Epithelial cell of esophagus (primary cell): ENCODE measurements around the gene PIP5K1C.
A peak's percentile ranks its signal among the peaks of the same experiment; 100 is the strongest.

Experiments used
- DNase-seq: peaks from one replicate; pipeline ENCODE4 v3.0.0; 2010; ENCODE audit warnings: low read depth
- H3K4me3 ChIP-seq: 2 replicates; pipeline ENCODE4 v1.5.1; 2011; ENCODE audit warnings: mild to moderate bottlenecking, low read length, control low read depth
- TF ChIP-seq, protein P1 (sequence below): IDR thresholded peaks from 2 replicates; pipeline ENCODE4 v1.5.1; 2011; ENCODE audit warnings: low read depth, mild to moderate bottlenecking, low read length, control low read depth, inconsistent platforms; ENCODE audit not compliant: insufficient read depth; ENCODE audit errors: missing control alignments

Gene PIP5K1C

GRCh38 chr19:3687774-3688706 lies 12.2 kb downstream of the PIP5K1C start:
- no peak overlapping the region for H3K4me3 ChIP-seq
- DNase-seq = peak; percentile 26
- TF ChIP-seq, protein P1, sequence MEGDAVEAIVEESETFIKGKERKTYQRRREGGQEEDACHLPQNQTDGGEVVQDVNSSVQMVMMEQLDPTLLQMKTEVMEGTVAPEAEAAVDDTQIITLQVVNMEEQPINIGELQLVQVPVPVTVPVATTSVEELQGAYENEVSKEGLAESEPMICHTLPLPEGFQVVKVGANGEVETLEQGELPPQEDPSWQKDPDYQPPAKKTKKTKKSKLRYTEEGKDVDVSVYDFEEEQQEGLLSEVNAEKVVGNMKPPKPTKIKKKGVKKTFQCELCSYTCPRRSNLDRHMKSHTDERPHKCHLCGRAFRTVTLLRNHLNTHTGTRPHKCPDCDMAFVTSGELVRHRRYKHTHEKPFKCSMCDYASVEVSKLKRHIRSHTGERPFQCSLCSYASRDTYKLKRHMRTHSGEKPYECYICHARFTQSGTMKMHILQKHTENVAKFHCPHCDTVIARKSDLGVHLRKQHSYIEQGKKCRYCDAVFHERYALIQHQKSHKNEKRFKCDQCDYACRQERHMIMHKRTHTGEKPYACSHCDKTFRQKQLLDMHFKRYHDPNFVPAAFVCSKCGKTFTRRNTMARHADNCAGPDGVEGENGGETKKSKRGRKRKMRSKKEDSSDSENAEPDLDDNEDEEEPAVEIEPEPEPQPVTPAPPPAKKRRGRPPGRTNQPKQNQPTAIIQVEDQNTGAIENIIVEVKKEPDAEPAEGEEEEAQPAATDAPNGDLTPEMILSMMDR = no peak

DNA sequence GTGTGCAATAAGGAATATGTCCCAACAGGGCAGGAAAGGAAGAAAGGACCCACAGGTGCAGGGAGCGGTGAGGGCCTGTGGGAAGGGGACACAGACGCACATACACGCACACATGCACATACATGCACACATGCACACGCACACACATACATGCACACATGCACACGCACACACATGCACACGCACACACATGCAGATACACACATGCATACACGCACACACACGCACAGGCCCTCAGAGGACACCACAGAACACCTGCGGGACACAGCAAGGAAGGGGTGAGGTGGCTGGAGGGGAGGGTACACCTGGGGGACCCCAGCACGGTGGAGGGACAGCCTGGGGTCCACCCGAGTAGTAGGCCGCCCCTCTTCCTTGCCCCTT lies 12.9 kb downstream of the PIP5K1C start:
- TF ChIP-seq, protein P1 = no peak
- H3K4me3 ChIP-seq = no peak overlapping the region
- DNase-seq = no peak

DNA sequence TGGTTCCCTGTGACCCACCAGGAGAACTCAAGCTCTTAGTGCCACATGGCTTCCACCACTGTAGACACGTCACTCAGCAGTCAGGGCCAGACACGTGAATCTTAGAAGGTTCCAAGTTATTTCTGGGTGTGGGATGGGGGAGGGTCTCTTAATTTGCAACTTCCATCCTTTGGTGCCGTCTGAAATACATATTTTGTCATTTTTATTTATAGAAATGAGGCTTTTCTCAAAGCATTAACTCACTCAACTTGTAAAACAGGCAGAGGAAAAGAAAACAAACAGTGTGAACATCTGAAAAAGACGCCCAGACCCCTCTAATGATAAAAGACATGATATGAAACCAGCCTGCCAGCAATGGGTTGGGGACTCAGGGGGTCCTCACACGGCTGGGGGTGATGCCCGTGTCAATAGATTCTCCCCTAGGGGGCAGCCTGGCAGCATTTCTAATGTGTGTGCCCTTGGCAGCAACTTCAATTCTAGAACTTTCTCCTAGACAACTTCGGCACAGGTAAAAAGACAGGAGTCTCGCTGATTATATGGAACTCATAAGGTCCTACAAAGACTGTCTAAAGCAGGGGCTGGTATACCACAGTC lies 15.4 kb downstream of the PIP5K1C start:
- TF ChIP-seq, protein P1 = no peak
- H3K4me3 ChIP-seq = no peak overlapping the region
- DNase-seq = no peak

DNA sequence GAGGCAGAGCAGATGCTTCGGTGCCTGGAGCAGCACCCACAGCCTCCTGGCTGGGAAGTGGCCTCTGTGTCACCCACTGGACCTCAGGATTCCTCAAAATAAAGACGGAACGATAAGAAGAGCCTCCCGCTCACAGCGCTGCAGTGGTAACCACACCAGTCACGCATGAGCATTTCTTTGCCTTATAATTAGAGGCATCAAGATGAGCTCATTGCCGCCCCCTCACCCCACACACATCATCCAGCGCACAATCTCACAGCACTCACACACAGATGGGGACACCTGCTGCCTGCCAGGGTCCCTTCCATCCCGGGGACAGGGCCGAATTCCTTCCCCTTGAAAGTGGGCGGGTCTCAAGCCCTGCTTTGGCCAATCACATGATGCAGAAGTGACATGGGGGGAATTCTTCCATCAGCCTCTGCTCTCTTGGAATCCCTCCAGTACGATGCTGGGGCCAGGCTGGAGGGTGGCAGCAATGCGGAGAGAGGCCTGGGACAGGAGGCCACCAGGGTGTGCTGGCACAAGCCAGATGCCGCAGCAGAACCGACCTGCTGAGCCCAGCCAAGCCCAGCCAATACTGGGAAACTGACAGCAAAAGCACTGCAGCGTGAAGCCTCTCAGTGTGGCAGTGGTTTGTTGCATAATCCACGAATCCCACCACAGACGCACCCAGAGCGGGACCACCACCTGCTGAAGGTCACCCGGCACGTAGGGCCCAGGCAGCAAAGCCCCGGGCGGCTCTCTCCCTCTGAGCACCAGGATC lies 16.0 kb downstream of the PIP5K1C start:
- TF ChIP-seq, protein P1 = no peak
- no peak for DNase-seq
- H3K4me3 ChIP-seq = no peak overlapping the region

DNA sequence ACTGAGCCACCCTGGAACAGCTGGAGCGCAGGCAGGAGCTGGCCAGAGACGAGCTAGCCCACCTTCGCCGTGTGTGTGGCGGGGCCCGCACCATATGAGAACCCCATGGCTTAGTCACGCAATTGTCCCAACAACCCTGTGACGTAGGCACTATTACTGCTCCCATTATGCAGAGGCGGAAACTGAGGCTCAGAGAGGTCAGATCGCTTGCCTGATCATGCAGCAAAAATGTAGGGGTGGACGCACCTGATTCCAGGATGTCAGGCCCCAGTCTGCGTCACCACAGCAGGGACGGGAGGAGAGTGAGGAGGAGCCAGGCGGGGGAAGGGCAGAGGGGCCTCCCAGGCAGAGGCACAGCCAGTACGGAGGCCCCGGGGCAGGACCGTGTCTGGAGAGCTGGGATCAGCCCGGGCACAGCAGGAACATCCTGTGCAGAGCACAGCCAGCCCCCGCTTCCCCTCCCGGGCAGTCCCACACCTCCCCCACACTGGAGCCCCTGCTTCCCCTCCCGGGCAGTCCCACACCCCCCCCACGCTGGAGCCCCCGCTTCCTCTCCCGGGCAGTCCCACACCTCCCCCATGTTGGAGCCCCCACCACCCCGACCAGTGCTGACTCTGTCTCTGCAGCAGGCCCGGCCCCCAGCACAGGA lies 16.7 kb downstream of the PIP5K1C start:
- no peak overlapping the region for H3K4me3 ChIP-seq
- TF ChIP-seq, protein P1 = no peak
- no peak for DNase-seq

DNA sequence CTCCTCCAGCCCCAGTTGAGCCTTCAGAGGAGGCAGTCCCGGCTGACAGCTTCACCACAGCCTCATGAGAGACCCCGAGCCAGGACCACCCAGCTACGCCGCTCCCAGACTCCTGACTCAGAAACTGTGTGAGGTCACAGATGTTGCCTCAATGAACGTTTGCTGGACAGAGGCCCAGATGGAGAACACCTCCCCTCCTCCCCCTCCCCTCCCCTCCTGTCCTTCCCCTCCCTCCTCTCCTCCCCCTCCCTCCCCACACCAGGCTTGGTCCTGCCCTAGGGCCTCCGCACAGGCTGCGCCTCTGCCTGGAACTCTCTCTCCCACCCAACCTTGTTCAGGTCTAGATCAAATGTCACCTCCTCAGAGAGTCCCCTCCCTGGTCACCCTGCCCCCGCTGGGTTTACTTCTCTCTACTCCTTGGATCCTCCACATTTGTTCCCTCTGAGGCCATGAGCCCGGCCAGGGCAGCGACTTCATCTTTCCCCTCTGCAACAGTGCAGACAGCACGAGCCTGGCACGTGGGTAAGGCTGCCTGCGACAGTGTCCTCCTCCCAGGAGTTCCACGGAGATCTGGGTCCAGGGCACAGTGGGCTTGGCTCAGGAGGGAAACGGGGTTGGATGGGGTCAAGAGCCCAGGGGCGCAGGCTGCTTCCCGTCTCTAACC lies 17.4 kb downstream of the PIP5K1C start:
- H3K4me3 ChIP-seq = no peak overlapping the region
- TF ChIP-seq, protein P1 = no peak

More for the DNA sequence above, 17.4 kb downstream of the PIP5K1C start:
- no peak for DNase-seq
